Left renal cortex interstitium (tissue), 4 donors: ENCODE results near the gene SNRK. TPM values are rescaled to one million over a fixed set of nuclear protein-coding genes. Genes with fewer than 3 reads are reported as not detected.

Experiments used
- DNase-seq, 4 donors: peaks; one replicate each; pipeline ENCODE4 v3.0.0-alpha.2; 2013; ENCODE audit warnings: low read depth in 4 of 4, low spot score in 2 of 4, missing footprints in 1 of 4
- polyA plus RNA-seq, 4 donors: library from polyadenylated mRNA; unstranded; fragments of 120-200 nt; gene quantifications; one replicate each; pipeline ENCODE4 v1.2.1, GENCODE V29; 2013; ENCODE audit not compliant: insufficient read length in 4 of 4

SNRK gene
- polyA plus RNA-seq, 4 donors: 48.6 to 55.8 (median 52.6) TPM

- DNase-seq: no peak
Measured at GRCh38 chr3:43369404-43370292, 83.3 kb downstream of the SNRK start.

- no peak for DNase-seq
Measured at GRCh38 chr3:43370293-43370980, 84.1 kb downstream of the SNRK start.

- no peak for DNase-seq
Measured at GRCh38 chr3:43371494-43371893, 85.2 kb downstream of the SNRK start.

- DNase-seq: no peak
Measured at GRCh38 chr3:43372007-43372740, 85.8 kb downstream of the SNRK start.

GRCh38 chr3:43372809-43373559 lies 86.6 kb downstream of the SNRK start:
- peak in 3 of 4 donors; percentile 43 to 52 (median 48) for DNase-seq

- peak in 2 of 4 donors; percentile 34 to 37 for DNase-seq
Measured at GRCh38 chr3:43373560-43373928, 87.2 kb downstream of the SNRK start.

GRCh38 chr3:43378066-43378935 lies 92.0 kb downstream of the SNRK start:
- DNase-seq: no peak

GRCh38 chr3:43379343-43379742 lies 93.0 kb downstream of the SNRK start:
- no peak for DNase-seq

GRCh38 chr3:43388175-43388574 lies 101.8 kb downstream of the SNRK start:
- no peak for DNase-seq

- no peak for DNase-seq
Measured at GRCh38 chr3:43388915-43389314, 102.6 kb downstream of the SNRK start.

- DNase-seq: no peak
Measured at GRCh38 chr3:43389388-43390254, 103.3 kb downstream of the SNRK start.

- DNase-seq: no peak
Measured at GRCh38 chr3:43390255-43390588, 103.9 kb downstream of the SNRK start.

GRCh38 chr3:43391621-43392020 lies 105.3 kb downstream of the SNRK start:
- DNase-seq: no peak

- DNase-seq: no peak
Measured at GRCh38 chr3:43394041-43394554, 107.8 kb downstream of the SNRK start.

- no peak for DNase-seq
Measured at GRCh38 chr3:43399034-43399433, 112.7 kb downstream of the SNRK start.

- no peak for DNase-seq
Measured at GRCh38 chr3:43400167-43400566, 113.8 kb downstream of the SNRK start.
